Adipose tissue (tissue), 3 donors: ENCODE data around the gene ZNF354C. TPM values are rescaled to one million over a fixed set of nuclear protein-coding genes. Genes with fewer than 3 reads are reported as not detected.

ENCODE experiments used
- H3K27ac ChIP-seq: one replicate; pipeline ENCODE4 v1.5.1; 2013; ENCODE audit warnings: low read depth, low read length
- WGBS, 3 donors: extraction: QIAGEN DNeasy Blood & Tissue Kit; methylation state at CpG; one replicate each; pipeline ENCODE4 v1.1.7; 2013; 5-methylcytosine and 5-hydroxymethylcytosine counted together
- polyA plus RNA-seq, 3 donors: library from polyadenylated mRNA; stranded (reverse); fragments of 200-250 nt; gene quantifications; one replicate each; pipeline ENCODE4 v1.2.3, GENCODE V29; 2013
- donor health status: healthy with polysubstance abuse.
- donor health status: Bipolar disorder and iron deficiency.
- donor health status: healthy.

ZNF354C gene
- polyA plus RNA-seq, 3 donors = 1.2 to 2.0 (median 1.3) TPM

DNA sequence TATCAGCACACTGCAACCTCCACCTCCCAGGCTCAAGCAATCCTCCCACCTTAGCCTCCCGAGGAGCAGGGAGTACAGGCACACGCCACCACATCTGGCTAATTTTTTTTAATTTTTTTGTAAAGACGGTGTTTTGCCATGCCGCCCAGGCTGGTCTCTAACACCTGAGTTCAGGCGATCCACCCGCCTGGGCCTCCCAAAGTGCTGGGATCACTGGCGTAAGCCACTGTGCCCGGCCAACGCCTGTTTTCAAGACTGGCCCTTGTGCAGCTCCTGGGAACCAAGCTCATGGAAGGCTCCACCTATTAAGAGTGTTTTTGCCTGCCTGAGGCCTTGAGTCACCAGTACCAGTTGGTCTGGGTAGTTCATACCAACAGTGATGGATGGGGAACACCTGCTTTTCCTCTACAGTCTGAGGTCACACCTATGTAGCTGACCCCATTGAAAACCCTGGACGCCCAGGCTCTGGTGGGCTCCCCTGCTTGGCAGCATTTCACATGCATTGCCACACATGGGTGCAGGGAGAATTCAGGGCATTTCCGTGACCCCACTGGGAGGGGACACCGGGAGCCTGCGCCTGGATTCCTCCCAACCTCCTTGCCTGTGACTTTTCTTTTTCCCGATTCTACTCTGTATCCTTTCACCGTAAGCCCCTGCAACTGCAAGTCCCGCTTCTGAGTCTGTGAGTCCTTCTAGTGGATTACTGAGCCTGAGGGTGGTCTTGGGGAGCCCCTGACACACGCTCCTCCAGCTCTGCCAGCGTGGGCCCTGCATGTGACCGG lies 63.5 kb downstream of the ZNF354C start:
- 85 to 95% (median 94%) methylated on average over 19 of the region's 19 CpGs for WGBS, 3 donors

DNA sequence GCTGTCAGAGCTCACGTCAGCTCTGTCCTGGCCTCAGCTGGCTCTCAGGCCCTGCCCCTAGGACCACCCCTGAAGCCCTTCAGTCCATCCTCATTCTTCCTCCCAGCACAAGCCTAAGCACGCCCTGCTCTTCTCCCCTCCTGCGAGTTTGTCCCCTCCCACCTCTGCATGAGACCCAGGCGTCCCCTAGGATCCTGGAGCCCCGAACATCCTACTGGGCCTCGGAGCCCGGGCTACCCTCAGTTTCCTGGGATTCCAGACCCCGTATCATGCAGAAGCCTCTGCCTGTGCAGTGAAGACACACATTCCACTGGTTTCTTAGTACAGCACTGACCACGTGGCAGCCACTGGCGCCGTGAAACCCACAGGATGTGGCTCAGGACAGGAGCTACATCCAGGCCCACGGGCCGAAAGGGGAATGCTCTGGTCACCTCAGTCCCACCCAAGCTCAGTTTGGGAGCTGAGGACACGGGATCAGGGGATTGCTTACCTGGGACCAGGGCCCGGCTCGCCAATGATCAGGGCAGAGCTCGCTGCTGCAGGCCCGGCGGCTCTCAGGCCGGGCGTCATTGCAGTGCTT lies 64.2 kb downstream of the ZNF354C start:
- no peak overlapping the region for H3K27ac ChIP-seq
- 85 to 94% (median 92%) methylated on average over 21 of the region's 21 CpGs for WGBS, 3 donors

More for the DNA sequence above, 63.5 kb downstream of the ZNF354C start:
- no peak overlapping the region for H3K27ac ChIP-seq

DNA sequence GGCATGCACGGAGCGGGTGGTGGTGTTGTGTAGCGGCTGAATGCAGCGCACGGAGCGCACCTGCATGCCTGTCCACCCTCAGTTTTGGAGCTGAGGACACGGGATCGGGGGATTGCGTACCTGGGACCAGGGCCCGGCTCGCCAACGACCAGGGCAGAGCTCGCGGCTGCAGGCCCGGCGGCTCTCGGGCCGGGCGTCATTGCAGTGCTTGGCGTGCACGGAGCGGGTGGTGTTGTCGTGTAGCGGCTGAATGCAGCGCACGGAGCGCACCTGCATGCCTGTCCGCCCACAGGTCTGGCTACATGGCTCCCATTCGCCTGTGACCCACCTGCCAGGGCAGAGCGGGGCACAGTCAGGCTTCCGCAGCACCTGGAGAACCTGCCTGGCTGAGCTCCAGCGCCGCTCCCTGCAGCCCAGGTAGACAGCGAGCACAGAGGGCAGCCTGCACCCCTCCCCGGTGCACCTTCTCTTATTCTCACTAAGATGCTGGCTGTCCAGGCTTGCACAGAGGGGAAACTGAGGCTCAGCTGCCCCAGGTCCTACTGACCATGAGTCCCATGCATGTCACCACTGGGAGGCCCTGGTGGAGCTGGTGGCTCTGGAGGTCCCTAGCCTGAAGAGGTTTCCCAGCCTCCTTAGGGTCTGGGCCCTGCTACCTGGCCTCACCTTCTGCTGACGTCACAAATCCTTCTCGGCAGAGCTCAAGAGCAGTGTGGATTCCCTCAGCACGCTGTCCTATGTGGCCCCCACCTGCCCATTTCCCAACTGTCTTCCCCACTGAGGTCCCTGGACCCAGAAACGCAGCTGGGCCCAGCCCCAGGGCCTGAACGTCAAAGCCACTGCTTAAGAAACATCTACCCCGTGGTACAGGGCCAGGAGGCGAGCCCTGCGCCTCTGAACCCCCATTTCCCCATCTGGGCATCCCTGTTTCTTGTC lies 64.9 kb downstream of the ZNF354C start:
- whole genome bisulfite sequencing, 3 donors = 92 to 93% (median 93%) methylated on average over 43 of the region's 43 CpGs
- H3K27ac ChIP-seq = no peak overlapping the region

DNA sequence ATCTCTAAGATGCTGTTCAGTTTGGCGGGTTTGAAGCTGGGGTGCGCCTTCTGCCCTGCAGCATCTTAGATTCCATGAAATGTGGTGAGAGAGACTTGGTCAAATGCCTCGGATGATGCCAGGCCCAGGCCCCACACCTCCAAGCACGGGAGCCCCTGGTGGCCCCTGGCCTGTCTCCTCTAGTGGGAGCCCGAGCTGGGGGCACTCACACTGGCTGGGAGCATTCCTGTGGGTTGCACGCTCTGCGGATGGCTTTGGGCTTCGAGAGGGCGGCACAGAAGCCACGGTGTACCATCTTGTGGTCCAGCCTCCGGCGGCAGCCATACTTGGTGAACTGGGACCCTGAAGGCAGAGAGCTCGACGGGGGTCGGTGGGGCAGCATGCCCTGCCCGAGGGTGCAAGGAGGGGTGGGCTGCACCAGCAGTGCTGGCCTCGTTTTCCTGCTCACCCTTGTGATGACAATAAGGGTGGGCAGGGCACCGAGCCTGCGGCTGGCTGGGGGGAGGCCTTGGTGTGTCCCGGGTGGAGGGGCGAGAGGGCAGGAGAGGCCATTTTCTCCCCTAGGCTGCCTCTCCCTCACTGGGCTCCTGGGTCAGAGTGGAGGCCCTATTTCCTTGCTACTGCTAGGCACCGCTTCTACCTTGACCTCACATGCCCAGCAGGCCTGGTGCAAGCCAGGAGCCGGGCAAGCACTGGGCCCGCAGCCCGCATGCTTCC lies 65.8 kb downstream of the ZNF354C start:
- H3K27ac ChIP-seq = no peak overlapping the region
- 87 to 93% (median 92%) methylated on average over 21 to 25 of the region's 25 CpGs for WGBS, 3 donors

DNA sequence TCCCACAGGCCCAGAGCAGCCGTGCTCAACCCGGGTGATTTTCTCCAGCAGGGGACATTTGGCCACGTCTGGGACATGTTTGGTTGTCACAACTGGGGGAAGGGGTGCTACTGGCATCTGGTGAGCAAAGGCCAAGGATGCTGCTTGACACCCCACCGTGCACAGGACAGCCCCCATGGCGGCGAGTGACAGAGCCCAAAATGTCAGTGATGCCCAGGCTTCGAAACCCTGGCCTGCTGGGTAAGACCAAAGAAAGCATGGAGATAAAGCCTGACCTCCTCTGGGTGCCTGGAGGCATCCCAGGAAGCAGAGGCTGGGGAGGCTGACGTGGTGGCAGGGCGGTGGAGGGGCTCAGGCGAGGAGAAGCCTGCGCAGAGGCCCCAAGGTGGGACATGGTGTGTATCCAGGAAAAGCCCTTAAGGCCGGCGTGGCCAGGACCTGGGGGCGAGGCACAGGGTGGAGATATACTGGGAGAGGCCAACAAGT lies 66.4 kb downstream of the ZNF354C start:
- 75 to 88% (median 85%) methylated on average over 14 of the region's 14 CpGs for WGBS, 3 donors
- H3K27ac ChIP-seq = no peak overlapping the region

DNA sequence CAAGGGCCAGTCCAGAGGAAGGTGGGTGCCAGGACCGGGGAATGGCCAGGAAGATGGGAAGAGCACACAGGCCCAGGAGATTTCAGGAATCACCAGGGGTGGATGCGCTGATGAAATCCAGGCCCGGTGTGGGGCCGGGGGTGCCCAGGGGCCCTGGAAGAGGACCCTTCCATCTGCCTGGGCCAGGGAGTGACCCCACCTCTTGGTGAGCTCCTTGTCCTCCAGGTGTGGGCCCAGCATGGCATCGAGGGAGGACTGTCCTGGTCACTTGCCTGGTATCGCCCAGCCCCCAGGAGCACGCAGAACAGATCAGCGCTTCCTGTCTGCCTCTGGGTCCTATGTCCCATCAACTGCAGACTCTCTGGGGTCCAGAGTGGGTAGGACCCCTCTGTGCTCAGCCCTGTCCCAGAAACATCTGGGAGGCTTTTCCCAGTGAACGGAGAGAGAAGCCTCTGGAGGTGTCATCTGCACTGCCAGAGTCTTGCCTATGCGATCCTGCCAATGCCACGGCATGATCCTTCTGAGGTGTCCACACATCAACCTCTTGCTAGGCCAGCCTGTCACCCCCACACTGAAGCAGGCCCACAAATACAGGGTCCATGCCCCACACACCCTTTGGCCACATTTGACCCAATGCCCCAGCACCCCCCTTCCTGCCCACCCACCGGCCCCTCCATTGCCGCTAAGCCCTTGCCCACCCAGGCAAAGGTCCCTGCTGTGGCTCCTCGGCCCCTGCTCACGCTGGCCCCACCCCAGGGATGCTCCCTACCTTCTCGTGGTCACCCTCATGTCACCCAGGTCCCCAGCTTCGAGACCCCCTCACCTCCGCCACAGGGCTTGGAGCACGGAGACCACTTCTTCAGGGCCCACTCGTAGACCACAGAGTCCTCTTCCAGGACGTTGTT lies 67.2 kb downstream of the ZNF354C start:
- WGBS, 3 donors = 86 to 93% (median 91%) methylated on average over 21 of the region's 21 CpGs
- no peak overlapping the region for H3K27ac ChIP-seq

DNA sequence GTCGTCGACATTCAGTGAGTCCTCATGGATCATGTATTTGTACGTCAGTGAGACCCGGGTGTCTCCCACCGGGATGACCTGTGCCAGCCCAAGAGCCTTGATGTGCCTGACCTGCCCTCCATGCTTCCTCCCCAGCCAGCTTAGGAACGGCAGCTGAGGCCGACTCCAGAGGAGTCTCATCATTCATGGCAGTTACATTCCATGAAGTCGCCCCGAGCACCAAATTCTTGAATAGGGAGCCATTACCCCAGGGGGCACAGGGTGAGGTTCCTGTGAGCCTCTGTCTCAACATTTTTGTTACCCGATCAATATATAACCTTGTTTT lies 67.8 kb downstream of the ZNF354C start:
- 81 to 93% (median 88%) methylated on average over 10 of the region's 10 CpGs for WGBS, 3 donors
- H3K27ac ChIP-seq = no peak overlapping the region

DNA sequence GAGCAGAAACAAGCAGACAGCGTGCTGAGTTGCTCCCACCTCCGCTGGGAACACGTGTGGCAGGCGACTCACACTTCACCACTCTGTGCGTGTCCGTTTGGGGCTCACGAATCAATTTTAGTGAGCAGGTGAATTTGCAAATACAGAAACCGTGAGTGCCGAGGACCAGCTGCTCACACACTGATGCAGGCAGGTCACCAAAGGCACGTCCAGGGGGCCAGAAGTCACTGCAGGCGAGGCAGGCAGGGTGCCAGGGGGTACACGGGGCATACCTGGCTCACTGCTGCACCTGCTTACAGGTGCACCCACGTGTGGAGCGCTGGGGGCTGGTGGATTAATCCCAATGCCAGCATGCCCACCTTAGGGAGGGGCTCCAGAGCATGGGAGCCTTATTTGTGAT lies 68.8 kb downstream of the ZNF354C start:
- WGBS, 3 donors = 61 to 88% (median 87%) methylated on average over 14 of the region's 14 CpGs
- no peak overlapping the region for H3K27ac ChIP-seq

DNA sequence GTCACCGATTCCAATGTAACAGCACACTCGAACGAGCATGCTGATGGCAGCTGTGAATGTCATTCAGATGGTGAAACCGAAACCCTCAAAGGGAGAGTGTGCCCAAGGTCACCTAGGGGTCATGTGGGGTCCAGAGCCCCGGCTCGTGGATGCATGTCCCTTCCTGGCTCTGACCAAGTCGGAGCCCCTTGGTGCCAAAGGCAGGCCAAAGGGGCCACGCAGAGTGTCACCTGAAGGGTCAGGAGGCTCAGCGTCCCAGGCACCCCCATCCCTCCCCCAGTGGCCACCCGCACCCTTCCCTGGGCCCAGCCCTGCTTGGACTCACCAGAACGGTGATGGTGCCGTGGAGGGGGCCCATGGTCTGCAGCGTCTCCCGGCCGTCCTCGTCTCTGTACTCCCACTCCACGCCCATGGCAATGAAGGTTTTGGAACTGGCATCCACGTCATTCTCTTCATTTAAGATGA lies 69.5 kb downstream of the ZNF354C start:
- no peak overlapping the region for H3K27ac ChIP-seq
- WGBS, 3 donors = 78 to 88% (median 85%) methylated on average over 18 of the region's 18 CpGs

DNA sequence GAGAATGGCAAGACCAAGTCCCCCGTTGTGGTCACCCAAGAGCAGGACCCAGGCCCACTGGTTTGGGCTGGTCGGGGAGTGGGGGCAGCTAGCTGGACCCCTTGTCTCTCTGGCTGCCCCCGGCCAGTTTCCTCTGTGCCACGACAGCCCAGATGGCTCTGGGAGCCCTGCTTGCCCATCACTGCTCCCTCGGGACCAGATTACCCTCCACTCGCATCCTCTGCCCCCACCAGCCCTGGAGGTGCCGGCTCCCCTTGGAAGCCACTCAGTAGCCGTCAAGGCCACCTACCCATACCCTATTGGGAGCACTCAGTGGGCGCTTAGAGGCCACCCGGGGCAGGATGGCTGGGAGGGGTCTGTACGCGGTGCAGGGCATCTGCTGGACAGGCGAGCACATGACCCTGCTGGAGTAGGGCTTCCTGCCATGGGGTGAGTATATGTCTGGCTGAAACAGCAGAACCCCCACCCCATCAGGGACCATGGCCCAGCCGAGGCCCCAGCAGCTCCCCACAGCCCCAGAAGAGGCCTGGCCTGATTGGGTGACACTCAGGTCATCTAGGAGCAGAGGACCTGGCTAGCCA lies 70.0 kb downstream of the ZNF354C start:
- WGBS, 3 donors = 79 to 95% (median 87%) methylated on average over 14 of the region's 14 CpGs

DNA sequence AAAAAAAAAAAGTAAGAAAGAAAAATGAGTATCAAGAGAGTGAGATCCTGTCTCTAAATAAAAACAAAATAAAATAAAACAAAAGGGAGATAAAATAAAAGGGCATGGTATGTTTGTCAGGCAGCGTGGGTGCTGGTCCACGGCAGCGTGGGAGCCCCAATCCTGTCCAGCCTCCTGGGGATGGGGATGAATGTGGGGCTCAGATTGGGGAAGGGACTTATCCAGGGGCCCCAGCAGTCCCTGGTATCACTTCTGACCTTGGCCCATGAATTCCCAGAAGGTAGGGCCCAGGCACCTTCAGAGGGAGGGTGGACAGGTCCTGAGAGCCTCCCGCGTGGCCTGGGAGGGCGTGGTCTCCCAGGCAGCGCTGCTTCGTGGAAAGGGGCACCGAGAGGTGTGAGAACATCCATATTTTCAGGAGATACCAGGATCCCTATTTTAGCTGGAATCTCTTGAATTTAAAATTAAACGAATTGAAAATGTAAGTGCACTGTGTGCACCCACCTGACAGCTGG lies 71.2 kb downstream of the ZNF354C start:
- 75 to 88% (median 86%) methylated on average over 10 of the region's 10 CpGs for WGBS, 3 donors
- no peak overlapping the region for H3K27ac ChIP-seq

More for the DNA sequence above, 70.0 kb downstream of the ZNF354C start:
- no peak overlapping the region for H3K27ac ChIP-seq

DNA sequence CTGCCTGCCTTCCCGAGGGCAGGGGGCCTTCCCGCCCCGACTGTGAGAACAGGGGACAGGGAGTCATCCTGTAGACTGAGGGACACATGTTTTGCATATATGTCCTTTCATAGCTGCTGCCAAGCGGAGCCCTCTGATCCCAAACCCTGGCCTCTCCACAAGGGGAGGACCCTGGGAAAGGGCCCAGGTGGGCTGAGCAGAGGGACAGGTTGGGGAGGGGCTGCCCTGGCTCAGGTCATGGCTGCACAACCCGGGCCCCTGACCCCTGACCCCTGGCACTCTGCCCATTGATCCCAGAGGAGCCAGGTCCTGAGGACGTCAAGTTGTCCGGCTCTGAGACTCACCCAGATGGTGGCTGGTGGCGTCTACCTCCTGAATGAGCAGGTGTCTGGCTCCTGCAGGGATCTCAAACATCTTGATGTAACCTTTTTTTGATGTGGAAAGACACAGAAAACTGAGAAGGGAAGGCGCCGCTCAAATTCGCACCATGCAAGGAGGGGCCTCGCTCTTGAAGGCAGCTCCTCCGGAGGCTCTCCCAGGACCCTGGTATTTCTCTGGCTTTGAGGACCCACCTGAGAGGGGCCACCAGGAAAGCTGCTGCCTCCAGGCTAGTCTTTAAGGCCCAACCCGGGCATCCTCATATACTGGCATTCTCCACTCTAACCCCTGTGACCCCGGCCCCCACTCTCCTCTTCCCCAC lies 71.9 kb downstream of the ZNF354C start:
- 55 to 85% (median 82%) methylated on average over 15 of the region's 15 CpGs for WGBS, 3 donors
- H3K27ac ChIP-seq = no peak overlapping the region

DNA sequence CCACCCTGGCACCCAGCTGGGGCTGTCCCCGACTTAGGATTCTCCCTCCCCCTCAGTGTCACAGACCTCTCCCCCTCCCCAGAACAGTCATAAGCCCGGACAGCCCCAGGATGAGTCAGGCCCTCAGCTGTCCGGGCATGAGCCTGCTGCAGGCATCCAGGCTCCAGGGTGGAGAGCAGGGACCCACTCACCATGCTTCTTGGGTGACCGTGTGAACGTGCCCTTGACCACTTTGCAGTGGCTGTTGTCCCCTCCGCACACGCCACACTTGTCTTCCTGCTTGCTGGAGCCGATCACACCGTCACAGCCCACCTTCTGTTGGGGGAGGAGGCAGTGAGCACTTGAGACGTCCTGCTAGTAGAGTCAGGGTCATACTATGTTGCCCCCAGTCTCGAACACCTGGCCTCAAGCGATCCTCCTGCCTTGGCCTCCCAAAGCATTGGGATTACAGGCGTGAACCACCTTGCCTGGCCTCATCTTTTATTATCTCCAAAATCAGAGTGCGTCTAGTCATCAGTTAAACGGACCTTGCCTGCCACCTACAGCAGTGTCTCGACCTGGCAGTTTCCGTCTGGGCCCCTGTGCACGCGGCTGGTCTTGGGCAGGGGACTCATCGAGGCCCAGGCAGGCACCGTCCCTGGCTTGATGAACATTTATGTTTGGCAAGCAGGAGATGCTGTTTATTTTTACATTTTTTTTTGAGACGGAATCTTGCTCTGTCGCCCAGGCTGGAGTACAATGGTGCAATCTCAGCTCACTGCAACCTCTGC lies 72.6 kb downstream of the ZNF354C start:
- 80 to 88% (median 86%) methylated on average over 23 of the region's 23 CpGs for WGBS, 3 donors
- no peak overlapping the region for H3K27ac ChIP-seq
